ENCODE results near the gene SLC4A5. TPM values are rescaled to one million over a fixed set of nuclear protein-coding genes. Genes with fewer than 3 reads are reported as not detected.

The SLC4A5 gene
- total RNA-seq, 1 donor, result under 0.01 TPM

DNA sequence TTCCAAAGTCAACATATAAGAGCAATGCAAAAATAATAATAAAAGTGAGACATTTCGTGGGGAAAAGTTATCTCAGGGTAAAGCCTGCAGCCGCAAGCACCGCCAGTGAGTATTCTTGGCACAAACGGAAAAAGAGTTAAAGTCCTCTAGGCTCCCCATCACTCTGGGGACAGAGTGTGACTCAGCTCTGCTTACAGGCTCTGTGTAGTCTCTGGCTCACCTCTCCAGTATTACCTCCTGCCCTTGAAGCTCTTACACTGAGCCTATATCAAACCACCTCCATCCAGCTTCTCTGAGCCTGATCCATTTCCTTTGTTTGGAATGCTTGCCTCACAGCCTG lies 89.3 kb downstream of the SLC4A5 start:
- no peak overlapping the region for H3K4me3 ChIP-seq (ENCODE audit: low read depth, low read length)
- TF ChIP-seq, protein P1, sequence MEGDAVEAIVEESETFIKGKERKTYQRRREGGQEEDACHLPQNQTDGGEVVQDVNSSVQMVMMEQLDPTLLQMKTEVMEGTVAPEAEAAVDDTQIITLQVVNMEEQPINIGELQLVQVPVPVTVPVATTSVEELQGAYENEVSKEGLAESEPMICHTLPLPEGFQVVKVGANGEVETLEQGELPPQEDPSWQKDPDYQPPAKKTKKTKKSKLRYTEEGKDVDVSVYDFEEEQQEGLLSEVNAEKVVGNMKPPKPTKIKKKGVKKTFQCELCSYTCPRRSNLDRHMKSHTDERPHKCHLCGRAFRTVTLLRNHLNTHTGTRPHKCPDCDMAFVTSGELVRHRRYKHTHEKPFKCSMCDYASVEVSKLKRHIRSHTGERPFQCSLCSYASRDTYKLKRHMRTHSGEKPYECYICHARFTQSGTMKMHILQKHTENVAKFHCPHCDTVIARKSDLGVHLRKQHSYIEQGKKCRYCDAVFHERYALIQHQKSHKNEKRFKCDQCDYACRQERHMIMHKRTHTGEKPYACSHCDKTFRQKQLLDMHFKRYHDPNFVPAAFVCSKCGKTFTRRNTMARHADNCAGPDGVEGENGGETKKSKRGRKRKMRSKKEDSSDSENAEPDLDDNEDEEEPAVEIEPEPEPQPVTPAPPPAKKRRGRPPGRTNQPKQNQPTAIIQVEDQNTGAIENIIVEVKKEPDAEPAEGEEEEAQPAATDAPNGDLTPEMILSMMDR (IDR thresholded peaks at IDR 0.05; ENCODE audit: insufficient read depth, low read depth, low read length), result no peak
- no peak for DNase-seq (ENCODE audit: low read depth)

DNA sequence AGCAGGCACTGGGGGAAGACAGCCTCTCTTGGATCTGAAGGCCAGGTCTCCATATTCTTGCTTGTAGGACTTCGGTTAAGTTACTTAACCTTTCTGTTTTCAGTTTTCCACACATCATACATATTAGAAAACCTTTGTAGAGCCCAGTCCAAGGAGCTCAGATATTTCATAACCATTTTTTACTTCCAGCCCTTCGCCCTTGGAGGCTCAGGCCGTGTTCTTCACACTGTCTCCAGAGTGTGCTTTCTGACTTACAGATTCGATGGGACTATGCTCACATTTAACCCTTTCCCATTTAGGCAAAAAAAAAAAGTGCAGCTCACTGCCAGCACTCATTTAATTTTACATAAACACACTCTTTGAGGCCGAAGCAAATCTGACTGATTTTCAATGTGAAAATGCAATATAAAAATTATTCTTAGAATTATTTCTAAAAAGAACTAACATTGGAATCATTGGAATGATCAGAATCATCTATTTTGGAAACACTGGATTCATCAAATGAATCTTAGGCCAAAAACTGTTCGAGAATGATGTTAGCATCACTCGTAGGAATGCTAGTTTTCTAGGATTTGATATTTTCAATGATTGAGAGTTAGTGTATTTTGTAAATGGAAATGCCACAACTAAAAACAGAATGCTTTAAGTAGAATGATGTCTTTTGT lies 89.8 kb downstream of the SLC4A5 start:
- no peak for DNase-seq (ENCODE audit: low read depth)
- TF ChIP-seq, protein P1 (IDR thresholded peaks at IDR 0.05; ENCODE audit: insufficient read depth, low read depth, low read length), result no peak

DNA sequence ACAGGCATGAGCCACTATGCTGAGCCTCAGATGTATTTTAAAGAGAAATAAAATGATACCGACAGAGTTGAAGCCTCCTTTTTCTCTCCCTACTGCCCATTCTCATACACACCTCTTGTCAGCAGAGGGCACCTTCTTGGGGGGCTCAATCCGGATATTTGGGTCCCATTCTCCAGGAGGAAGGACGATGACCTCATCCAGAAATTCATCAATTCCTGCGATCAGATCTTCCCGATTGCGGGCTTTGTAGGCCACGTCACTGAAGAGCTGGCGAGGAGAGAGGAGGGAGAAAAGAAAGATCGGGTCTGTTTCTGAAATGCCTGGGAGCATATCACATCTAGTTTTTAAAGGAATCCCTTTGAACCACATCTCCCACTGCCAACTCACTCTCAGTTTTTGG lies 90.4 kb downstream of the SLC4A5 start:
- no peak overlapping the region for H3K4me3 ChIP-seq (ENCODE audit: low read depth, low read length)
- no peak for DNase-seq (ENCODE audit: low read depth)
- TF ChIP-seq, protein P1 (IDR thresholded peaks at IDR 0.05; ENCODE audit: insufficient read depth, low read depth, low read length), result no peak

More for the DNA sequence above, 89.8 kb downstream of the SLC4A5 start:
- H3K4me3 ChIP-seq (ENCODE audit: low read depth, low read length), result no peak overlapping the region

DNA sequence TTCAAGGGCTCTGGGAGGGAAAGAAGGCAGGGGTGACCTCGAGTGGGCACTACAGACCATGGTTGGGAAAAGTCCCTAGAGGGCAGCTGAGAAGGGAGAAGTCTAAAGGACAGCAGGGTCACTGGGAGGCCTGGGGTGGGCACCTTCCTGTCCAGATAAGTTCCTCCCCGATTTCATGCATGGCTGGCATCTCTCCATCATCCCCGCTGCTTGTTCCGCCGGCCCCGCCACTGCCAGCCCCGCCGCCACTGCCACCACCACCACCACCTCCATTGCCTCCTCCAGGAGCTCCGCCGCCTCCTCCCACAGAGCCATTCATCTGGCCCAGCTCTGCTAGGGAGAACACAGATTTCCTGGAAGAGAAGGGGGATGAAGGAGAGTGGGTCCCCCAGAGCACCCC lies 91.2 kb downstream of the SLC4A5 start:
- H3K4me3 ChIP-seq (ENCODE audit: low read depth, low read length), result no peak overlapping the region
- TF ChIP-seq, protein P1 (IDR thresholded peaks at IDR 0.05; ENCODE audit: insufficient read depth, low read depth, low read length), result no peak
- DNase-seq (ENCODE audit: low read depth), result no peak

DNA sequence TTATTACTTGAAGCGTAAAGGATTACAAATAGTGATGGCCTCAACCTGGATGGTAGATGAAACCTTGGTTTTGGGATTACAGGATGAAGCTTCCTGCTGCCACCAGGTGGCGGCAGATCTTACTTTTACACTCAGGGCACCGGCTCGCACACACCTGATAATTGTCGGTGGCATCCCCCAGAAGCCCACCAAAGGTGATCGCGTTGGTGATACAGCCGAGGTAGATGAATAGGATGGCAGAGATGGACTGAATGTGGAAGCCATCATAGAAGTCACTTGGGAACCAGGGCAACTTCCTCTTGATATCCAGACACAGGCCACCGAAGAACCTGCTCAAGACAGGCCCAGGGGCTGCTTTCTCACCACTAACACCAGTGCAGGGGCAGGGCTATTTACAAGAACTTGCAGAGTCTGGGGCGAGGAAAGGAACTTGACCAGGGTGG lies 93.0 kb downstream of the SLC4A5 start:
- H3K4me3 ChIP-seq (ENCODE audit: low read depth, low read length), result no peak overlapping the region
- DNase-seq (ENCODE audit: low read depth), result peak; percentile 45
- TF ChIP-seq, protein P1 (IDR thresholded peaks at IDR 0.05; ENCODE audit: insufficient read depth, low read depth, low read length), result peak; percentile 78

DNA sequence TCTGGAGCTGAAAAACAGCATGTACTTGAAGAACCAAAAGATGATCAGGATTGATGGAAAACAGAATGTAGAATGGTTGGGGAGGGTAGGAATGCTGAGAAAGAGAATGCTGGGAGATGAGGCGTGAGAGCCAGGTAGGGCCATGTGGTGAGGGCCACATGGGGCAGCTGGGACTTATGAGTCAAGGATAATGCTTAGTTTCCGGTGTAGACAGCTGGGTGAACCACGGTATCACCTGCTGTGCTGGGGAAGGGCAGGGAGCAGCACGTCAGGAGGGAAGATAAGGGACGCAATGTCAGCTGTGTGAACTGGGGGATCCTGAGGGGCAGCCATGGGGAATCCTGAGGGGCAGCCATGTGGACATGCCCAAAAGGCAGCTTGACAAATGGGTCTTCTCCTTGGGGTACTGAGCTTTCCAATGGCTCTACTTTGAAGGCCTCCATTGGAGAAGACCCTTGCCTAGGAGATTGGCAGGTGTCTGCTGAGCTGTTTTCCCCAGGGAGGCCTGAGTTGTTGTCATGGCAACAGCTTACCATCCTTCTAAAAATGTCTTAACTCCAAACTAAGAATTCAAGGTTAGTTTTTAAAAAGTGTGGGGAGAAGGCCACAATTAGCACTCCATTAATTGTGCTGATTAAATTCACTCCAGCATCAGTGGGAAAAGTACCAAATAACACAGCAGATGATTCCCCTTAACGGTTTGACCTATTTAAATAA lies 93.7 kb downstream of the SLC4A5 start:
- no peak for DNase-seq (ENCODE audit: low read depth)
- H3K4me3 ChIP-seq (ENCODE audit: low read depth, low read length), result no peak overlapping the region
- TF ChIP-seq, protein P1 (IDR thresholded peaks at IDR 0.05; ENCODE audit: insufficient read depth, low read depth, low read length), result no peak
